PC-3 (cell line): Measurements from ENCODE around the gene KANSL3.

Experiments used
- CTCF ChIP-seq: fragments of 300-600 bp; sonication (generic); conservative IDR thresholded peaks from 2 replicates; pipeline ENCODE4 v1.5.1; 2017; ENCODE audit warnings: antibody characterized with exemption, low read depth, mild to moderate bottlenecking, low read length
- EZH2 ChIP-seq: fragments of 300-600 bp; sonication (generic); IDR thresholded peaks from one replicate; pipeline ENCODE4 v1.6.1; 2017; ENCODE audit warnings: antibody characterized with exemption, mild to moderate bottlenecking, low read length; ENCODE audit not compliant: unreplicated experiment

DNA sequence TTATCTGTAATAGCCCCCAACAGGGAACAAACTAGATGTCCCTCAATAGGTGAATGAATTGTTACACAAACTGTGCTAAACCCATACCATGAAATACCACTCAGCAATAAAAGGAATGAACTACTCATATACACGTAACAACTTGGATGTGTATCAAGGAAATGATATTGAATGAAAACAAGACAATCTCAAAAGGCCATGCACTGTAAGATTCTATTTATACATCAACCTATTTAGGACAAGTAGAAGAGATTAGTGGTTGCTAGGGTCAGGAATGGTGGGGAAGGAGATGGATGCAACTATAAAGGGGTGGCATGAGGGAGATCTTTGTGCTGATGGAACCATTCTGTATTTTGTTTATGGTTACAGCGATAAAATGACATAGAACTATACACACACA is 47.1 kb downstream of the KANSL3 start:
- TF ChIP-seq CTCF (no peak), EZH2 (no peak)
